NCI-H2081 treated with DMSO at 0.1 percent for 48 hours (cell line): Measurements from ENCODE around the gene WIPI1.
"Not testable (repeated sequence)": the region's sequence is repeated elsewhere in the genome, so short reads cannot be mapped to it uniquely, and the experiment has no call there.

Experiments used
- DNase-seq: peaks from one replicate; lab custom pipeline; 2025; lab: John Stamatoyannopoulos, UW

WIPI1 gene

GRCh38 chr17:68413597-68414560 lies 43.4 kb downstream of the WIPI1 start:
- not testable (repeated sequence) for DNase-seq

DNA sequence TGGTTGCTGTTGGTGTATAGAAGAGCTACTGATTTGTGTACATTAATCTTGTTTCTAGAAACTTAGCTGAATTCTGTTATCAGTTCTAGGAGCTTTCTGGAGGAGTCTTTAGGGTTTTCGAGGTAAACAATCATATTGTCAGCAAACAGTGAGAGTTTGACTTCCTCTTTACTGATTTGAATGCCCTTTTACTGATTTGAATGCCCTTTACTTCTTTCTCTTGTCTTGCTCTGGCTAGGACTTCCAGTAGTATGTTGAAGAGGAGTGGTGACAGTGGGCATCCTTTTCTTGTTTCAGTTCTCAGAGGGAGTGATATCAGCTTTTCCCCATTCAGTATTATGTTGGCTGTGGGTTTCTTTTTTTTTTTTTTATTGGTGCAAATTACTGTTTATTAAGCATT lies 49.6 kb downstream of the WIPI1 start:
- DNase-seq: not testable (repeated sequence)

DNA sequence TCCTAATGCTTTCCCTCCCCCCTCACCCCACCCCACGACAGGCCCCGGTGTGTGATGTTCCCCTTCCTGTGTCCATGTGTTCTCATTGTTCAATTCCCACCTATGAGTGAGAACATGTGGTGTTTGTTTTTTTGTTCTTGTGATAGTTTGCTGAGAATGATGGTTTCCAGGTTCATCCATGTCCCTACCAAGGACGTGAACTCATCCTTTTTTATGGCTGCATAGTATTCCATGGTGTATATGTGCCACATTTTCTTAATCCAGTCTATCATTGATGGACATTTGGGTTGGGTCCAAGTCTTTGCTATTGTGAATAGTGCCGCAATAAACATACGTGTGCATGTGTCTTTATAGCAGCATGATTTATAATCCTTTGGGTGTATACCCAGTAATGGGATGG lies 53.5 kb downstream of the WIPI1 start:
- not testable (repeated sequence) for DNase-seq

GRCh38 chr17:68403122-68403521 lies 54.2 kb downstream of the WIPI1 start:
- no peak for DNase-seq

- DNase-seq: no peak
Measured at GRCh38 chr17:68401288-68401687, 56.0 kb downstream of the WIPI1 start.

DNA sequence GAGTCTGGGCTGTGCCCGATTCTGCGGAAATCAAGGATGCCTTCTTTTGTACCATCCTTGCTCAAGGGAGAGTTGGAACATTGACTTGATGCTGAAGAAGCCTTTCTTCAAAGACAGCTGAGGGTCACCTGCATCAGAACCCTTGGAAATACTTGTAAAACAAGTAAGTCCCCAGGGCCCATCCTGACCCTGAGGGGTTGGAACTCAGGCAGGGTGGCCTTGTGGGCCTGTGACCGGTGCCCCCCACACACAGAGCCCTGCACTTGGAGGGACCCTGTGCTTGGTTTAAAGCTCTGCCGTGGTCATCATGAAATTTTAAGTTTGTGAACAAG lies 56.9 kb downstream of the WIPI1 start:
- DNase-seq: no peak

DNA sequence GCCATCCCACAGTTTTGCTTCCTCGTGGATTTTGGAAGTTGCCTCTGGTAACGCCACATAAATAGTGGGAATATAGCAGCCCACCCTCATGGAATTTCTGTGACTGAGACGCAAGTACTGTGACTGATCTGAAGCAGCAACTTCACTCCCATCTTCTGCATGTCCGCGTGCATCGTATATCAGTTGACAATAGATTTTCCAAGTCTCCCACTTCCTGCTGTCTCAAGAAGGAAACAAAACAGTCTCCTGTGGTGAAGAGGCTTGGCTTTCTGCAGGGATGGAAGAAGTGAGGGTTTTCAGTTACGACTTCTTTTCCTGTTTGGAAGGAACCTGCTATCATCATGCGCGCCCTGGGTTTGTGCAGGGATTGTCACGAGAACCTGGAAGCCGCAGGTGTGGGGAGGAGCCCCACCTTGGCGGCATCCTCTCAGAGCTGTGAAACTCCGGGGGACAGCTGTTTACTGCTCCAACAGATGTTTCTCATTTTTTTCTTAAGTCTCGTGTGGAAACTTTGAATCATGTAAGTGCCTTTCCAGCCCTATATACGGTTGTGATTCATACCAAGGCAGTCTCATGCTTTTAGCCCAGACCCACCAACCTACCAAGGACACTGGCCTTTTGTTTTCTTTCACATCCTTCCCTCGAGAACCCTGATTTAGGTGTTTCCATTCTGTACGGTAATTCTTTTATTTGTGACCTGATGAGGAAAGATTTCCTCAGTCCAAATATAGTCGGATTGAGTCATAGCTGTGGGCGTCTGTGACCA lies 57.5 kb downstream of the WIPI1 start:
- no peak for DNase-seq

GRCh38 chr17:68398691-68399637 lies 58.3 kb downstream of the WIPI1 start:
- peak; percentile 45 for DNase-seq

DNA sequence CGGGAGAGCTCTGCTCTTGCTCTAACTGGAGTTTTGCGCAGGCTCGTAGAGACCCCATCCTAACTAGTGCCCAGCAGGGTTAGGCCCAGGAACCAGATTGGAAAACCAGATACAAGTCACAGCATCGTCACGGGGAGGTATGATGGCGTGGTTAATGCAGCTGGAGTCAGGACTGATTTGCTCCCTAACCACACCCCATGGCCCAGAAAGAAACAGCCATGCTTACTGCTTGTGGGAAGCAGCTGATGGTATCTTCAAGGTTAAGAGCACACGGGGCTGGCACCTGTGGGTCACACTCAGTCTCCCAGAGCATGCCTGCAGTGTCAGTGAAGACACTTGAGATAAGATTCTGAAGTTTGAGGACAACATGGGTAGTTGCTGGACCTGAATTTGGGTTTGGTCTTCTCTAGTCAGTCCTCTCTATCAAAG lies 60.2 kb downstream of the WIPI1 start:
- DNase-seq: no peak

GRCh38 chr17:68396226-68397107 lies 60.8 kb downstream of the WIPI1 start:
- DNase-seq: no peak

- DNase-seq: no peak
Measured at GRCh38 chr17:68394608-68395331, 62.5 kb downstream of the WIPI1 start.

DNA sequence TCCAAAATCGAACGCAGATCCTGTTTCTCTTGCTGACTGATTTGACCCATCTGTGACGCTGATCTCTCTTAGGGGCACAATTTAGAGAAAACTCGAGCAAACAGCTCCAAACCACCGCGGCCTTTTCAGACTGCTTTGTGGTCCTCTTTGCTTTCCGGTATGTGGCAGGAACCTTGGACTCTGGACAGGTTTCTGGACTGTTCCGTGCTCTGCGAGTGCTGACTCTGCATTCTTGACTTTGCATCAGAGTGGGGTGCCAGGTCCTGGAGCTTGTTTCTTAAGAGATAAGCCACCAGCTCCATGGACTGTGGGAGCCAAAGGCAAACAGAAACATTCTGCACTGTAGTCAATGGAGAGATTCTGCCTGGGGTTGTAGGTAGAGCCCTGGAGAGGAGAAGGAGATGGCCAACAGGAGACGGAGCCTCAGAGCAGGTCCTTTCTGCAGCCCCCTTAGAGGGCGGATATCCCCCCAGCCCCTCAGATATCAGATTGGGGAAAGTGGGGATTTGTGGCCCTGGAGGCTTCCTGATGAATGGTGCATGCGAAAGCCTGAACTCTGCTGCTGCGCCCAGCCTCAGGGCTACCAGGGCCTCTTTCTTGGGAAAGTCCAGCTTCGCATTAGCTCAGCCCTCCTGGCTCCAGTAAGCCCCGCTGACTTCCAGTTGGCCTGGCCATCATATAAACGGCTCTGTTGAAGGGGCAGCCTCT lies 65.6 kb downstream of the WIPI1 start:
- no peak for DNase-seq

DNA sequence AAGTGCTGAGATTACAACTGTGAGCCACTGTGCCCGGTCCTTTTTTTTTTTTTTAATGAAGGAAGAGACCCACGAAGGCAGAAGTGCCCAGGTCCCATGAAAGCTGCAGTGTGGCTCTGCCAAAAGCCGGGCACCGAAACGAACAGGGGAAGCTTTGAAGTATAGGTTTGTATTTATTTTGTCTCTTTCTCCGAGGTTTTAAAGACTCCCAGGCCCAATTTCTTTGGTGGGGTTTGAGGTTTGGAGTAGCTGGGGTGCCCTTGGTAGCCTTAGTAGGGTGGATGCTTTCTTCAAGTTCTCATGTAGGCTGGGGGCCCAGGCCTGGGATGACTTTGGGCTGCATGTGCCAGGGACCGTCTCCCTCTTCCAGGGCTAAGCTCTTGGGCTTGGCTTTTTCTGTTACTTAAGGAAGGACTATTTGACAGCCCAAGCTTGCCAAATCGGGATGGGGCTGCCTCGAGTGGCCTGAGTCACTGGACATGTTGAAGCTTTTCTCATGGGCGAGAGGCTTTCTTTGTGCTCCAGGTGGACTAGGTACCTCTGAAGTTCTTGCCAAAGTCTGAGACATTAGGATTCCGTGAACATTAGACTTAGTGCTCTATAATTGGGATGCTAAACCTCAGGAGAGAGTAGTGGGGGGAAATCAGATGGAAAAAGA lies 66.3 kb downstream of the WIPI1 start:
- no peak for DNase-seq

DNA sequence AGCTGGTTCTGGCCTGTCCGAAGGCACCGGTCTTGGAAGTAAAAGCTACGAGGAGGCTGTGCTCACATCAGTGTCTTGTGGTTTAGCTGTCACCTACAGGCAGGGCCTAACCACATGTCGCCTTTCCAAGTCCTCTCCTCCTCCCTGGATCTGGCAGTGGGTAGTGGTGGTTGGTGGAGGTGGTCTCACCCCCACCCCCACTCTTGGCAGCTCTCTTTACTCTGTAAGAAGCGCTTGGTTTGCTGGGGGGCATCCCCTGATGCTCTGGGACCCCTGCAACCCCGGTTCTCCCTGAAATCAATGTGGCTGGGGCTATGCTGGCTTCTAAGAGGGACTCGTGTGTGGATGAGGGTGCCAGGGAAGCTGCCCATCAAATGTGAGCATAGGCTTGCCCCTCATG lies 68.3 kb downstream of the WIPI1 start:
- DNase-seq: no peak

DNA sequence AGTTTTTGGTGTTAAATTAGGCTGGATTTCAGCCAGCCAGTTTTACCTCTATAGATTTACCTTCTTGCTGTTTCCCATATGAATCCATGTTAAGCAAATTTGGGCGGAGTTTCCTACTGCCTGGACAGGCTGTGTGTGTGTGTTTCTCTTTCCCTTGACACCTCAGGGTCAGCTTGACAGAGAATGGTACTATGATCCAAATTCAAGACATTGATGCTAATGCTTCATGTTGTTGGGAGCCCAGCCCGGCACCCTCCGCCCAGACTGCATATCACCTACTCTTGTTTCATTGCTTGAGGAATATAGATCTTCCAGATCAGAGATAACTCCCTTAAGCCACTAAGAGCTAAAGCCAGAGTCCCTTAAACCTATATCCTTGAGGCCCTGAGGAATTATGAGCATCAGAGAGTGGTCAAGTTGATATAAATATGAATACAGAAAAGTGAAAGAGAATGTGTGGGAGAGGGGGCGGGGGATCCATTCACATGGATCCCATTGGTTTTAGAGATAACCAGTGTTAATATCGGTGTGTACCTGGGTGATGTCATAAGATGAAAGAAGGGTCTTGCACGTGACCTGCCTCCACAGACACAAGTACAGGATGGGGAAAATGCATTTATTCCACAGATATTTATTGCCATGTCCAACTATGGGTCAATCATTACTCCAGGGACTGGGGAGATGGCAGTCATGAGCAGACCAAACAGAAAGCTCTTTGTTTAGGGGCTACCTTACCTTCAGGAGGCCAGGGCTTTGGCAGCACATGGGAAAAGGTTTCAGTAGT lies 69.7 kb downstream of the WIPI1 start:
- no peak for DNase-seq

DNA sequence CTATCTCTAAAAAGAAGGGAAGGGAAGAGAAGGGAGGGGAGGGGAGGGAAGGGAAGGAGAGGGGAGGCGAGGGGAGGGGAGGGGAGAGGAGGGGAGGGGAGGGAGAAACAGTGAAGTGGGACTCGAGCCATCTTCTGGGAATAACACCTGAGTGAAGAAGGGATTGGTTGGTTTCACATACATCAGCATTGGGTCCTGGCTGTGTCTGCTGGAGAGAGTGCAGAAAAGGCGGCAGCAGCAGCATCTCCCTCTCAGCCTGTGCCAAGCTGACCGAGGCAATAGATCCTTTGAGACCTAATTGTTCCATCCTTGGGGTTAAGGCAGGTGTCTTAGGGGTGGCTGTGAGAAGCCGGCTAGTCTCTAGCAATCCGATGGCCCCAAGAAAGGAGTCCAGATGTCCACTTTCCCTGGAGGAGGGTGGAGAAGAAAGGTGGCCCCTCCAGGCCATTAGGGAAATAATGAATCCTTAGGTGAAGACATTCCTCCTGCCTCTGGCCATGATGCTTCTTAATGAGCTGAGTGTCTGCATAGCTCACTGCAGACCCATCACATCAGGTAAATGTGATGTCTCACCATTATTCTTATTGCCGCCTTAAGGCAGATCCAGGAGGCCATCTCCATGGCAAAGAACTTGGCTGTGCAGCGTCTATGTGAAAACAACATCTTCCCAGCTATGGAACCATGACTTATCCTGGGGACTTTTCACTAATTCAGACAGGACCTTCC lies 71.6 kb downstream of the WIPI1 start:
- DNase-seq: no peak

DNA sequence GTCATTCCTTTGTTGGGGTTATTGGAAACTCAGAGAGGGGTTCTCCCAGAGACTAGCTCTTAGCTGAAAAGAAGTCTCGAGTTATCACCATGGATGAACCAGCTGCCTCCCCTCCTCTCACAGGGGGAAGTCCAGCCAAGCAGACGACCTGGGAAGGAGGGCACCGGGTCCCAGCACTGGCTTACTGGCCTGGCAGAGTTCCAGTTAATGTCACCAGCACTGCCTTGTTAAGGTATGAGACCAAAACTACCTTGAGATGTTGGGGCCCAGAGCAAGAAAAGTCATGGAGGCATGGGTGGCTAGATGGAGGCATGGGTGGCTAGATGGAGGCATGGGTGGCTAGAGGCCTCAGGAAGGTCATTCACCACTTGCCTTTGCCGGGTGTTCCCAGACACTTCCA lies 72.4 kb downstream of the WIPI1 start:
- no peak for DNase-seq

DNA sequence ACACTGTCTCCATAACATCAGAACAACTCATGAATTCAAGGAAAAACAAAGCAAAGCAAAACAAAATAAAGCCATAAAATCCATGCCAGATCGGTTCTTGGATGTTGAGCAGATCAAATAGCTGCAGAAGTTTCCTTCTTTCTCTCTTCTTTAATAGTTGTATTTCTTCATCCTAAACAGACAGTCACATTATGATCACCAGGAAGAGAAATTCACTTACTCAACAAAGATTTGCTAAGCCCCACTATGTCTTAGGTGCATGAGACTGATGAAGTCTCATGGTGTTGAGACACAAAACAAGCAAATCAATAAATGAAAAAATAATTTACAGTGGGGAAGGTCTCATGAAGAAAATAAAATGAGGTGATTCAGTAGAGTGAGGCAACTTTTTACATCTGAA lies 72.8 kb downstream of the WIPI1 start:
- DNase-seq: no peak
